Activated CD4-positive, alpha-beta T cell treated with anti-CD3 and anti-CD28 coated beads for 36 hours (primary cell): ENCODE measurements around the gene SENP3. TPM values are rescaled to one million over a fixed set of nuclear protein-coding genes. Genes with fewer than 3 reads are reported as not detected.
A peak's percentile ranks its signal among the peaks of the same experiment; 100 is the strongest.

ENCODE experiments used
- ATAC-seq: fragments of 200-7000 bp; cut with Tn5 transposase; one replicate; pipeline ENCODE4 v1.10.0; 2021; ENCODE audit warnings: mild to moderate bottlenecking, moderate library complexity
- CTCF ChIA-PET: fragments of 350-600 bp; sonication (Branson Sonifier 250); formaldehyde crosslinking; loops from one replicate; lab custom pipeline; 2021; ENCODE audit warnings: antibody characterized with exemption; lab: Charles Lee
- POLR2A ChIA-PET: fragments of 350-600 bp; sonication (Branson Sonifier 250); formaldehyde crosslinking; loops from one replicate; lab custom pipeline; 2021; ENCODE audit warnings: antibody characterized with exemption, inconsistent platforms; lab: Charles Lee
- DNase-seq: peaks from one replicate; pipeline ENCODE4 v3.0.0-alpha.2; 2020
- H3K27ac Mint-ChIP-seq: one replicate; pipeline ENCODE4 v1.8.0; 2021; ENCODE audit warnings: mixed read lengths
- H3K27me3 Mint-ChIP-seq: one replicate; pipeline ENCODE4 v1.8.0; 2021; ENCODE audit warnings: mixed read lengths
- H3K36me3 Mint-ChIP-seq: one replicate; pipeline ENCODE4 v1.8.0; 2021; ENCODE audit warnings: low read depth, mixed read lengths
- H3K4me1 Mint-ChIP-seq: one replicate; pipeline ENCODE4 v1.8.0; 2021; ENCODE audit warnings: mixed read lengths
- H3K4me3 Mint-ChIP-seq: one replicate; pipeline ENCODE4 v1.8.0; 2021; ENCODE audit warnings: mild to moderate bottlenecking, moderate library complexity, mixed read lengths
- H3K9me3 Mint-ChIP-seq: one replicate; pipeline ENCODE4 v1.8.0; 2021; ENCODE audit warnings: low read depth, mixed read lengths
- intact Hi-C, 2 experiments: fragments of 100-400 bp; cut with DNase I in 1 of 2; cut with micrococcal nuclease in 1 of 2; formaldehyde crosslinking; loops; one replicate each; pipeline versions ENCODE4 v1.14.2 to v1.15.1; 2022 to 2024; cut with DNase I, micrococcal nuclease
- total RNA-seq, 2 experiments: library from RNA; stranded (reverse); gene quantifications; one replicate each; pipeline ENCODE4 v1.2.3, GENCODE V29; 2021

SENP3 gene
- total RNA-seq, 2 experiments from 2014 or later: 59.0 to 78.9 TPM

- ChIA-PET CTCF (interaction anchor here (0.6 to 1.8 kb wide), 3 partner anchors 30 to 221 kb away, joined by 3 to 7 read pairs (median 4); no protein-coding TSS in a partner anchor), POLR2A (no interaction called here)
- H3K27ac Mint-ChIP-seq: no peak overlapping the region
- H3K27me3 Mint-ChIP-seq: no peaks in the 10 kb centered on the region
- intact Hi-C loops: no loop called here
- ATAC-seq: no peak
- no peaks in the 10 kb centered on the region for H3K9me3 Mint-ChIP-seq
- peaks cover 6% of the 10 kb centered on the region for H3K36me3 Mint-ChIP-seq
- no peak for DNase-seq
- no peak overlapping the region for H3K4me3 Mint-ChIP-seq
- H3K4me1 Mint-ChIP-seq: peaks cover 54% of the 10 kb centered on the region
Measured at GRCh38 chr17:7556627-7557026, 5.1 kb upstream of the SENP3 start.

DNA sequence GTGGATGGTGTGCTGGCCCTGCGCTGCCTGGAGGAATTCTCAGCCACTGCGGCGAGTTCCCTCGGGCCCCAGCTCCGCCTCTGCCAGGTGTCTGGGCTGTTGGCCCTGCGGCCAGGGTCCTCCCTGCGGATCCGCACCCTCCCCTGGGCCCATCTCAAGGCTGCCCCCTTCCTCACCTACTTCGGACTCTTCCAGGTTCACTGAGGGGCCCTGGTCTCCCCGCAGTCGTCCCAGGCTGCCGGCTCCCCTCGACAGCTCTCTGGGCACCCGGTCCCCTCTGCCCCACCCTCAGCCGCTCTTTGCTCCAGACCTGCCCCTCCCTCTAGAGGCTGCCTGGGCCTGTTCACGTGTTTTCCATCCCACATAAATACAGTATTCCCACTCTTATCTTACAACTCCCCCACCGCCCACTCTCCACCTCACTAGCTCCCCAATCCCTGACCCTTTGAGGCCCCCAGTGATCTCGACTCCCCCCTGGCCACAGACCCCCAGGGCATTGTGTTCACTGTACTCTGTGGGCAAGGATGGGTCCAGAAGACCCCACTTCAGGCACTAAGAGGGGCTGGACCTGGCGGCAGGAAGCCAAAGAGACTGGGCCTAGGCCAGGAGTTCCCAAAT lies 4.5 kb upstream of the SENP3 start:
- DNase-seq: no peak
- POLR2A ChIA-PET: interaction anchor here (0.6 kb wide), 1 partner anchor 81 kb away, joined by 3 read pairs; no protein-coding TSS in a partner anchor

GRCh38 chr17:7557775-7558543 lies 3.8 kb upstream of the SENP3 start:
- no peaks in the 10 kb centered on the region for H3K27me3 Mint-ChIP-seq
- ChIA-PET CTCF (interaction anchor here (0.5 to 1.9 kb wide), 8 partner anchors 31 to 500 kb away, joined by 3 to 7 read pairs (median 4); no protein-coding TSS in a partner anchor), POLR2A (interaction anchor here (0.6 kb wide), 1 partner anchor 81 kb away, joined by 3 read pairs; no protein-coding TSS in a partner anchor)
- peak overlapping the region; percentile 37 for H3K4me3 Mint-ChIP-seq
- H3K36me3 Mint-ChIP-seq: peaks cover 11% of the 10 kb centered on the region
- peak overlapping the region; percentile 68 for H3K27ac Mint-ChIP-seq
- ATAC-seq: no peak
- intact Hi-C loops: no loop called here
- no peaks in the 10 kb centered on the region for H3K9me3 Mint-ChIP-seq
- peaks cover 49% of the 10 kb centered on the region for H3K4me1 Mint-ChIP-seq
- peak; percentile 36 for DNase-seq

More for the DNA sequence above, 4.5 kb upstream of the SENP3 start:
- H3K4me3 Mint-ChIP-seq: no peak overlapping the region
- H3K27ac Mint-ChIP-seq: no peak overlapping the region
- H3K4me1 Mint-ChIP-seq: peaks cover 49% of the 10 kb centered on the region
- CTCF ChIA-PET: interaction anchor here (0.6 to 1.9 kb wide), 8 partner anchors 9 to 222 kb away, joined by 3 to 7 read pairs (median 4); no protein-coding TSS in a partner anchor
- no peaks in the 10 kb centered on the region for H3K9me3 Mint-ChIP-seq
- H3K27me3 Mint-ChIP-seq: no peaks in the 10 kb centered on the region
- H3K36me3 Mint-ChIP-seq: peaks cover 6% of the 10 kb centered on the region
- ATAC-seq: no peak
- intact Hi-C loops: no loop called here

GRCh38 chr17:7558544-7559319 lies 3.0 kb upstream of the SENP3 start, which contains the start of gene TNFSF13:
Gene TNFSF13 (plus strand): TSS chr17:7558750. CDS start chr17:7559040, 290 bp downstream.
- POLR2A ChIA-PET: no interaction called here
- CTCF ChIA-PET: interaction anchor here (0.5 to 2.8 kb wide), 7 partner anchors 31 to 501 kb away, joined by 3 to 26 read pairs (median 4); no protein-coding TSS in a partner anchor
- intact Hi-C loops: no loop called here
- DNase-seq (peak; percentile 19), ATAC-seq (no peak)
- H3K36me3 Mint-ChIP-seq: peaks cover 9% of the 10 kb centered on the region
- no peaks in the 10 kb centered on the region for H3K27me3 Mint-ChIP-seq
- peak within 1 kb of the TSS; percentile 37 for H3K4me3 Mint-ChIP-seq
- peak within 1 kb of the TSS; percentile 68 for H3K27ac Mint-ChIP-seq
- no peaks in the 10 kb centered on the region for H3K9me3 Mint-ChIP-seq
- peaks cover 43% of the 10 kb centered on the region for H3K4me1 Mint-ChIP-seq

GRCh38 chr17:7559320-7560171 lies 2.2 kb upstream of the SENP3 start:
- Mint-ChIP-seq H3K27ac (no peak overlapping the region), H3K4me3 (no peak overlapping the region), H3K9me3 (no peaks in the 10 kb centered on the region), H3K27me3 (no peaks in the 10 kb centered on the region), H3K4me1 (peaks cover 48% of the 10 kb centered on the region), H3K36me3 (peaks cover 13% of the 10 kb centered on the region)
- POLR2A ChIA-PET: interaction anchor here (1.1 to 1.5 kb wide), 4 partner anchors 10 to 73 kb away, joined by 3 to 4 read pairs (median 4); no protein-coding TSS in a partner anchor
- ATAC-seq (no peak), DNase-seq (no peak)
- intact Hi-C loops: loop anchor here in 1 of 2 experiments (2.0 kb wide), 2 partner anchors 37 to 205 kb away; partner anchors contain the start of gene TMEM95
- CTCF ChIA-PET: interaction anchor here (0.5 to 3.1 kb wide), 35 partner anchors 7 to 516 kb away, joined by 3 to 70 read pairs (median 6); partner anchors contain the start of genes CD68, FXR2, MPDU1 and SAT2

- Mint-ChIP-seq H3K4me3 (peak overlapping the region; percentile 79), H3K4me1 (peaks cover 46% of the 10 kb centered on the region), H3K27me3 (no peaks in the 10 kb centered on the region), H3K9me3 (no peaks in the 10 kb centered on the region), H3K27ac (peak overlapping the region; percentile 87), H3K36me3 (peaks cover 18% of the 10 kb centered on the region)
- intact Hi-C loops: loop anchor here (1.0 to 2.0 kb wide), 19 partner anchors 11 to 308 kb away; partner anchors contain the start of genes EIF5A (in 1 of the 2), ELP5 (in 1 of the 2), MPDU1 (in 1 of the 2) and NEURL4 (in 1 of the 2)
- POLR2A ChIA-PET: interaction anchor here (0.6 to 1.5 kb wide), 8 partner anchors 11 to 204 kb away, joined by 3 to 5 read pairs (median 4); partner anchors contain the start of genes MPDU1 and POLR2A
- peak; percentile 34 for ATAC-seq
- CTCF ChIA-PET: interaction anchor here (0.6 to 3.1 kb wide), 48 partner anchors 8 to 517 kb away, joined by 3 to 70 read pairs (median 6); partner anchors contain the start of genes CD68, FXR2, MPDU1 and SAT2
- peak; percentile 80 for DNase-seq
Measured at GRCh38 chr17:7560172-7561027, 1.3 kb upstream of the SENP3 start.

GRCh38 chr17:7561028-7561575 lies 617 bp upstream of the SENP3 start:
- peak overlapping the region; percentile 87 for H3K27ac Mint-ChIP-seq
- intact Hi-C loops: loop anchor here (1.0 to 2.0 kb wide), 19 partner anchors 11 to 309 kb away; partner anchors contain the start of genes EIF5A (in 1 of the 2), ELP5 (in 1 of the 2), MPDU1 (in 1 of the 2) and NEURL4 (in 1 of the 2)
- peaks cover 46% of the 10 kb centered on the region for H3K4me1 Mint-ChIP-seq
- peaks cover 22% of the 10 kb centered on the region for H3K36me3 Mint-ChIP-seq
- H3K4me3 Mint-ChIP-seq: peak overlapping the region; percentile 79
- peak; percentile 92 for DNase-seq
- H3K9me3 Mint-ChIP-seq: no peaks in the 10 kb centered on the region
- H3K27me3 Mint-ChIP-seq: no peaks in the 10 kb centered on the region
- ChIA-PET POLR2A (interaction anchor here (0.6 to 1.5 kb wide), 8 partner anchors 11 to 204 kb away, joined by 3 to 5 read pairs (median 4); partner anchors contain the start of genes MPDU1 and POLR2A), CTCF (interaction anchor here (0.6 to 3.1 kb wide), 47 partner anchors 9 to 517 kb away, joined by 3 to 70 read pairs (median 6); partner anchors contain the start of genes CD68, FXR2, MPDU1 and SAT2)
- ATAC-seq: peak; percentile 75

DNA sequence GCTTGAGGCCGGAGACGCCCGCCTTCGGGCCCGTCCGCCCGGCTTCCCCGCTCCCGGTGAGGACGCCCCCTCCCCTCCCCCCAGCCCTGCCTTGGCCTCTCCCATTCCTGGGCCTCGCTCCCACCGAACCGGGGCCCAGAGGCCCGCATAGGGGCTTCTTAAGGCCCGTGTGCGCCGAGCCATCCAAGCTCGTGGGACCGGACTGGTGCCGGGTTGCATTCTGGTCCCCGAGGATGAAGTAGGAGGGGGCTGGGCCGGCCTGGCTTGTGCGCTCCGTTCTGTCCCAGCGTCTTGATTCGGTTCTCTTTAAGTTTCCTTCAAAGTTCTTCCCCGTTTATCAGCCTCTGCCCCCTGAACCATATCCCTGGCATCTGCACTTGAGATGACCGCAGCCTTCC lies 488 bp downstream of the SENP3 start:
- Mint-ChIP-seq H3K27me3 (no peaks in the 10 kb centered on the region), H3K4me1 (peaks cover 46% of the 10 kb centered on the region), H3K4me3 (peak overlapping the region; percentile 79), H3K36me3 (peaks cover 30% of the 10 kb centered on the region), H3K9me3 (no peaks in the 10 kb centered on the region), H3K27ac (peak overlapping the region; percentile 90)
- CTCF ChIA-PET: interaction anchor here (0.6 to 3.1 kb wide), 5 partner anchors 8 to 110 kb away, joined by 3 to 26 read pairs (median 6); no protein-coding TSS in a partner anchor
- POLR2A ChIA-PET: interaction anchor here (0.6 kb wide), 2 partner anchors 125 to 246 kb away, joined by 3 read pairs; no protein-coding TSS in a partner anchor
- intact Hi-C loops: no loop called here
- ATAC-seq (peak; percentile 7), DNase-seq (peak; percentile 49)
